AG09309 (cell line): Measurements from ENCODE around the gene SNX13.

ENCODE experiments used
- DNase-seq: peaks from one replicate; pipeline ENCODE4 v3.0.0-alpha.2; 2010; ENCODE audit warnings: low read depth
- H3K4me3 ChIP-seq: 2 replicates; pipeline ENCODE4 v1.5.1; 2011; ENCODE audit warnings: mild to moderate bottlenecking, low read depth, low read length, moderate library complexity; ENCODE audit not compliant: control insufficient read depth
- CTCF ChIP-seq: IDR thresholded peaks from 2 replicates; pipeline ENCODE4 v1.5.1; 2011; ENCODE audit warnings: mild to moderate bottlenecking, low read depth, low read length, inconsistent platforms; ENCODE audit not compliant: insufficient read depth, control insufficient read depth; ENCODE audit errors: missing control alignments

SNX13 gene

GRCh38 chr7:17921857-17922416, 18.4 kb downstream of the SNX13 start:
- DNase-seq = no peak
- H3K4me3 ChIP-seq = no peak overlapping the region
- no peak for TF ChIP-seq CTCF

- DNase-seq = no peak
- no peak overlapping the region for H3K4me3 ChIP-seq
- no peak for TF ChIP-seq CTCF
These were observed 22.5 kb downstream of the SNX13 start for GRCh38 chr7:17917842-17918241.

GRCh38 chr7:17916786-17917185, 23.5 kb downstream of the SNX13 start:
- no peak for TF ChIP-seq CTCF
- no peak overlapping the region for H3K4me3 ChIP-seq
- no peak for DNase-seq

GRCh38 chr7:17915796-17916195, 24.5 kb downstream of the SNX13 start:
- H3K4me3 ChIP-seq = no peak overlapping the region
- no peak for TF ChIP-seq CTCF
- no peak for DNase-seq

GRCh38 chr7:17915168-17915567, 25.1 kb downstream of the SNX13 start:
- no peak overlapping the region for H3K4me3 ChIP-seq
- no peak for DNase-seq
- TF ChIP-seq CTCF = no peak

- H3K4me3 ChIP-seq = no peak overlapping the region
- DNase-seq = no peak
- no peak for TF ChIP-seq CTCF
These were observed 27.0 kb downstream of the SNX13 start for GRCh38 chr7:17913250-17913649.
